NT2/D1 (cell line): ENCODE measurements around the gene BTRC.

Experiments
- DNase-seq: peaks from one replicate; pipeline ENCODE4 v3.0.0-alpha.2; 2011; ENCODE audit warnings: low read depth, low spot score
- H3K27me3 ChIP-seq: 2 replicates; pipeline ENCODE4 v1.6.0; 2011; ENCODE audit warnings: mild to moderate bottlenecking; ENCODE audit not compliant: insufficient read length, insufficient read depth
- H3K36me3 ChIP-seq: 2 replicates; pipeline ENCODE4 v1.6.1; 2011; ENCODE audit warnings: mild to moderate bottlenecking, low read length, mixed read lengths; ENCODE audit not compliant: insufficient read depth, insufficient read length
- H3K4me1 ChIP-seq: 2 replicates; pipeline ENCODE4 v1.5.1; 2011; ENCODE audit not compliant: insufficient read depth, insufficient read length
- H3K4me3 ChIP-seq: 2 replicates; pipeline ENCODE4 v1.5.1; 2011; ENCODE audit warnings: low read depth; ENCODE audit not compliant: insufficient read length
- H3K9ac ChIP-seq: 2 replicates; pipeline ENCODE4 v1.6.0; 2011; ENCODE audit warnings: low read depth; ENCODE audit not compliant: insufficient read length
- H3K9me3 ChIP-seq: 2 replicates; pipeline ENCODE4 v1.5.1; 2011; ENCODE audit warnings: mild to moderate bottlenecking, low read length; ENCODE audit not compliant: insufficient read depth
- SUZ12 ChIP-seq: IDR thresholded peaks from 2 replicates; pipeline ENCODE4 v1.6.1; 2011; ENCODE audit not compliant: insufficient read length, insufficient read depth; ENCODE audit errors: extremely low read depth
- YY1 ChIP-seq: IDR thresholded peaks from 2 replicates; pipeline ENCODE4 v1.6.1; 2011; ENCODE audit not compliant: insufficient read length, insufficient read depth
- ZNF274 ChIP-seq: IDR thresholded peaks from 2 replicates; pipeline ENCODE4 v1.6.1; 2011; ENCODE audit warnings: mild to moderate bottlenecking, low read depth, low read length

Gene BTRC

DNA sequence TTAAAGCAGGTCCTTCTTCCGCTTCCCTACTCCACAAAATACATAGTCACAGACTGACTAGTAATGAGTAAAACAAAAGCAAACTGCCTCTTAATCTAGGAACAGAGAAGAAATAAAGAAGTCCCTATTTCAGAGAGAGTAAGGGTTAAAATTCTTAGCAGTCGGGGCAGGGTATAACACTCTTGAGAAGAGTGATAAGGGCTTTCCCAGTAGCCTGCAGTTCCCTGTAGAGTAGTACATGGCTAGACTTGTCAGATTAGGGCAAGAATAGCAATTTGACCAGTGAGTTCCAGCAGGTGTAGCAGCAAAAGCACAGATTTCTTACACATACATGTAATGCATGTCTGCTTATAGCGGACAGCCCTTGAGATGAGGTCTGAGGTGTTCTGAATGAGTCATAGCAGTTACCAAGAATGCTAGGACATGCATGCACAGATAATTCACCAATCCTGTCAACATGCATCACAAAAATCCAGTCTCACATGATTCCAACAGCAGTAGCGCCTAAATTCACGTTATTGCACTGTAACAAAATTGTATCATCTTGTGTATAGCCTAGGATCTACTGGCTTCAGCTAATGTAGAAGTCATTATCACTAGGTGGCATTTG is 40.7 kb downstream of the BTRC start:
- Histone ChIP-seq H3K27me3 (no peaks in the 10 kb centered on the region), H3K4me3 (no peak overlapping the region), H3K9ac (no peak overlapping the region), H3K4me1 (no peaks in the 10 kb centered on the region), H3K36me3 (no peaks in the 10 kb centered on the region), H3K9me3 (no peaks in the 10 kb centered on the region)
- DNase-seq, result no peak
- TF ChIP-seq ZNF274 (no peak), SUZ12 (no peak), YY1 (no peak)

DNA sequence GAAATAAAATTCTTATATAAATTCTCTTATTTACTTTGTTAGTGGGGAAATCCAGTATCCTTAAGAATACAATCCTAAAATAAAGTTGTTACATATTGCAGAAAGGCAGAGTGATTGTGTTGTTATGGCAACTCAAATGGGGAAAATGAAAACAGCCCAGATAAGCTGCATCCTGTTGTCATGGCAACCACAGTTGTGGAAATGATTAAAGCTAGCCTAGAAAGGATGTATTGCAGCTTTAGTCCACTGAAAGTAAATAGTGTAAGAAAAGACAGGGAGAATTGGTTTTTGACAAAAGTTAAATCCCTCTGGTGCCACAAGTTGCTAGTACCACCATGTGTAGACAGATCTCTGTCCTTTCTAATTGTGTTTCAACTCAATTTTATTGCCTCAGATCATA is 43.2 kb downstream of the BTRC start:
- no peak overlapping the region for H3K4me3 ChIP-seq
- H3K27me3 ChIP-seq, result no peaks in the 10 kb centered on the region
- no peaks in the 10 kb centered on the region for H3K36me3 ChIP-seq
- TF ChIP-seq YY1 (no peak), ZNF274 (no peak), SUZ12 (no peak)
- no peaks in the 10 kb centered on the region for H3K4me1 ChIP-seq
- H3K9me3 ChIP-seq, result no peaks in the 10 kb centered on the region
- no peak overlapping the region for H3K9ac ChIP-seq
- no peak for DNase-seq

DNA sequence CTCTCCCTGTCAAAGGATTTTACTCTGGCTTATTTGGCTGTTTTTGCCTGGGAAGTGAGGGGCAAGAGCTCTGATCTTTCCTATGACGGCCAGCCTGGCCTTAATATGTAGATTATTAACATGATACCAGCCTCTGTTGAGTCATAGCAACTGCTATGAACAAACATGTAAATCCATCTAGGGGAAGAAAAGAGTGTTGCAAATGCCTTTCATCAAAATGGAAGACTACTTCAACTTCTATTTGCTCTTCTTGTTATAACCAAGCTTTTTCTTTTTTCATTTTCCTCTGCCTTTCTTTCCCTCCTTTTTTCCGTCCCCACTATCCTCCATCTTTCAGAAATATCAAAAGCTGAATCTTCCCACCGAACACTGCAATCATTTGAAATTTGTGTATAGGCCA is 46.6 kb downstream of the BTRC start:
- H3K4me1 ChIP-seq, result no peaks in the 10 kb centered on the region
- no peak for DNase-seq
- H3K27me3 ChIP-seq, result no peaks in the 10 kb centered on the region
- TF ChIP-seq YY1 (no peak), ZNF274 (no peak)
- H3K9ac ChIP-seq, result no peak overlapping the region
- no peaks in the 10 kb centered on the region for H3K36me3 ChIP-seq
- no peaks in the 10 kb centered on the region for H3K9me3 ChIP-seq
- no peak overlapping the region for H3K4me3 ChIP-seq

DNA sequence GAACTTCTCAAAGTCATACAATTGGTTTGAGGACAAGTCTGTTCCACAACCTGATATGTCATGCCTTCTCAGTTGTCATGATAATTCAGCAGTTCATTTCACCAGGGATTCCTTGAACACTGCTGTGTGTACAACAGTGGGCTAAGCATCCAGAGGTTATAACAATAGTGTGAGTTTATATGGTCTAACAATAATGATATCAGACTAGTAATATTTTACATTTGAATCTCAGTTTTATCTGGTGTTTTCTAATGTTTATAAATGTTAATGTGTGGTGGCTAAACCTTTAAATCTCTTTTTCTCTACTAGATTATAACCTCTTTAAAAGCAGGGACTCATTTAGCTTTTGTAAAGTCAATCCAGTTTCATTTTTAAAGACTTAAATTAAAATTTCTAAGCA is 48.7 kb downstream of the BTRC start:
- Histone ChIP-seq H3K9me3 (no peaks in the 10 kb centered on the region), H3K9ac (no peak overlapping the region), H3K27me3 (no peaks in the 10 kb centered on the region), H3K36me3 (no peaks in the 10 kb centered on the region), H3K4me1 (no peaks in the 10 kb centered on the region), H3K4me3 (no peak overlapping the region)
- DNase-seq, result no peak
- TF ChIP-seq YY1 (no peak), SUZ12 (no peak)

DNA sequence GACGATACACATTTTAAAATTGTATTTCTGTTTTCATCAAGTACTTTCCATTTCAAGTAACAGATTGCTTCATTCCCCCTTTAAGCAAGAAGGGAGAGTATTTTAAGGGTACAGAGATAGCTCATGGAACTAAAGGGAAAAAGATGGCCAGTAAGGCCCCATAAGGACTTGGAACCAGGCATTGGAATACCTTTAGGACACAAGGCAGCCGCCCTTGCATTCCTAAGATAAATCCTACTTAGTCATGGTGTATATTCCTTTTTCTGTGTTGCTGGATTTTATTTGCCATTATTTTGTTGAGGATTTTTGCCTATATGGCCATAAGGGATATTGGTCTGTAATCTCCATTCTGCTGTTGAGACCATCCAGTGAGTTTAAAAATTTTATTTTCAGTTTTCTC is 49.2 kb downstream of the BTRC start:
- no peaks in the 10 kb centered on the region for H3K4me1 ChIP-seq
- no peak overlapping the region for H3K9ac ChIP-seq
- no peak overlapping the region for H3K4me3 ChIP-seq
- no peak for DNase-seq
- no peaks in the 10 kb centered on the region for H3K9me3 ChIP-seq
- no peaks in the 10 kb centered on the region for H3K27me3 ChIP-seq
- TF ChIP-seq SUZ12 (no peak), YY1 (no peak), ZNF274 (no peak)
- no peaks in the 10 kb centered on the region for H3K36me3 ChIP-seq

DNA sequence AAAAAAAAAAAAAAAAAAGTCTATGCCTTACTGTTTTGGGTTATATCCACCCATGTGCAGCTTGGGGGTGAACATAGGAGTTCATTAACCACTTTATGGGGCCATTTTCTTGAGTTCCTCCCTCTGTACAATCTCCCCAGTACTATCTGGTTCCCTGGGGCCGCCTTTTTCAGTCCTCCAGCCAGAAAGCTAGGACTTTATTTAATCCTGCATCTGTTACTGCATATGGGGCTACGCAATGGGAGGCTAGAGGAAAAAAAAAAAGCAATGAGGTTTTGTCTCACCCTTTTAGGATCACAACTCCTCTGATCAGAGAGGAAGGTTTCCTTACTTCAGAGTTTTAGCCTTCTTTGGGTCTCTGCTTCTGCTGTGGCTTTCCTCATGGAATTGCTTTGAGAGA is 51.0 kb downstream of the BTRC start:
- no peaks in the 10 kb centered on the region for H3K27me3 ChIP-seq
- H3K9ac ChIP-seq, result no peak overlapping the region
- no peaks in the 10 kb centered on the region for H3K4me1 ChIP-seq
- DNase-seq, result no peak
- no peak overlapping the region for H3K4me3 ChIP-seq
- no peaks in the 10 kb centered on the region for H3K9me3 ChIP-seq
- H3K36me3 ChIP-seq, result no peaks in the 10 kb centered on the region
- TF ChIP-seq YY1 (no peak), SUZ12 (no peak), ZNF274 (no peak)

DNA sequence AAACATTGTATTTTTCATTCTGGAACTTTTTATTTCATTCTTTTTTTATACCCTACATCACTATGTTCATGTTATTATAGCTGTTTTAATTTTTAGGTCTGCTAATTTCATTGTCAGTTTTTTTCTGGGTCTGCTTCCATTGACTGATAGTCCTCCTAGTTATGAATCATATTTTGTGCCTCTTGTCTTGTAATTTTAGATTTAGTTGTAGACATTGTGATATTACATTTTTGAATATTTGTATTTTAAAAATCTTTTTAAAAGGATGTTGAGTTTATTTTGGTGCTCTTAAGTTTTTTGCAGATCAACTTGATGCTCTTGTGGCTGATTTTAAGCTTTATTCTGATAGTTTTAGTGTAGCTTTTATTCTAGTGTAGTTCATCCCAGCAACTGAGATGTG is 57.6 kb downstream of the BTRC start:
- no peaks in the 10 kb centered on the region for H3K9me3 ChIP-seq
- TF ChIP-seq ZNF274 (no peak), YY1 (no peak), SUZ12 (no peak)
- no peaks in the 10 kb centered on the region for H3K27me3 ChIP-seq

More for the DNA sequence above, 57.6 kb downstream of the BTRC start:
- H3K4me3 ChIP-seq, result no peak overlapping the region
- no peak overlapping the region for H3K9ac ChIP-seq
- H3K4me1 ChIP-seq, result no peaks in the 10 kb centered on the region
- no peaks in the 10 kb centered on the region for H3K36me3 ChIP-seq
- no peak for DNase-seq
